NCI-H2081 treated with DMSO at 0.1 percent for 48 hours (cell line): ENCODE data around the gene SMAD1.
"Not testable (repeated sequence)": the region's sequence is repeated elsewhere in the genome, so short reads cannot be mapped to it uniquely, and the experiment has no call there.

Source experiments
- DNase-seq: peaks from one replicate; lab custom pipeline; 2025; lab: John Stamatoyannopoulos, UW

SMAD1 gene

DNA sequence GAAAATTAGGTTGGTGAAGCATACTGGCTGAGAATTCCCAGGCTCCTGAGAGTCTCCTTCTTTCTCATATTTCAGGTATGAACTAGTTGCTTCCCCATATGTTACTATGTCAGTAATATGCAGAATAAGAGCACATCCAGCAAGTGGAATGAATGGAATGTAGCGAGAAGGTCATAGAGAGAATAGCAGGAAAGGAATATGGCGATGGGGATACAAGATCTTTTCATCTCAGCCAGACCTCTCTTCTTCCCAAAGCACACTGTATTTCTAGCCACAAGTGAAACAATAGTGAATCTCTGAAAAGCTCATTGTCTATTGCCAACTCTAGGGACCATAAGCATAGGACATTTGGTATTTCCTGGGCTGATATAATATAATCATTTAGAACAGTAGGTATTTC lies 82.9 kb downstream of the SMAD1 start:
- no peak for DNase-seq

DNA sequence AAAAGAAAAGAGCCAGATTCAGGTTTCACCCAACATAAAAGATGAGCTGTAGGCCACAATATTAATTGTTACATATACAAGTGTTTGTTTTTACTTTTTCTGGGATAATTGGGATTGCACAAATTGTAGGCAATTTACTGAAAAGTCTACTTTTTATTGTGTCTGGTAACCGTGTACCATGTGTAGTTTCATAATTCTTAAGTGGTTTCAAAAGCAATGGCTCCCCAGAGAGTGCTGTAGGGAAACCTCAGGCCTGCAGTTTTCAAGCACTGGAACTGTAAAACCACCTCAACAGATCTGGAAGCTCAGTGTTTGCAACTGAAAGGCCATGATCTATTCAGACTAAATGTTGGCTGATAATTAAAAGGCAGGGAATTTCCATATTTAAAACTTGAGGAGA lies 83.7 kb downstream of the SMAD1 start:
- no peak for DNase-seq

DNA sequence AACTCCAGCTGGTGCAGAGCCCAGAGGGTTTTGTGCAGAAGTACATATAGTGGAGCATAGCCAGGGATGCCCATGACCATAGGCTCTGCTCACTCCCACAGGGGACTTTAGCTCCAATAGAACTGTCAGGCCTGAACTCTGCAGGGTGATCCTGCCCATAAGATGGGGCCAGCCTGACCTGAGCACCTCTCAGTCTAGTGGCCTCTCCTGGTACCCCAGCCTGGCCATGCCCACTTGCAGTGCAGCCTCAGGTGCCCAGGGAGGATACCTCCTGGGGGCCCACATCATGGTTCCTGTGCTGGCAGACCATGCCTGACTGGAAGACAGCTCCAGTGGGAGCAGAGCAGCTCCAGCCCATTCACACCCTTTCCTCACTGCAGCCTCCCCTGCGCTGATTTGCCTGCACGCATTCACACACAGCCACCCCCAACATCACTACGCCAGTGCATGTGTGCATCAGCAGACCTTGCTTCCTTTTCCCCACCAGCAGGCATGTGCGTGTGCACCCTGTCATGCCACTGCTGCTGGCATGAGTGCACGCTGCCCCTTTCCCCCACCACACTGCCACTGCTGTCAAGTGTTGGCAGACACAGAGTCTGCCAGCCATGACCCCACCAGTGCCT lies 84.5 kb downstream of the SMAD1 start:
- DNase-seq, result no peak

DNA sequence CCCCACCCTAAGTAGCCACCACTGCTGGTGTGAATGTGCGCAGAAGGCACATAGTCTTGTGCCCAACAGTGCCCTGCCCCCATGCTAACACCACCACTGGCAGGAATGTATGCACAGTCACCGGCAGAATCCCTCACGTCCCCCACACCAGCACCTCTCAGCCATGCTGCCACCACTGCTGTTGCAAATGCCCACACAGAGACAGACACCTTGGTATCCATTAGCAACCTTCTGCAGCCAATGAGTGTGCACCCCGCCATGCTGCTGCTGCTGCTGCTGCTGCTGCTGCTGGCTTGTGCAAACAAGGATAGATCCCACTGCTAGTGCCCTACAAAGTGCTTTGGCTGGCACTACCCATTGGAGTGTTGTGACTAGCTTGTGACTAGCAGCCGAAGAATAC lies 85.1 kb downstream of the SMAD1 start:
- no peak for DNase-seq

DNA sequence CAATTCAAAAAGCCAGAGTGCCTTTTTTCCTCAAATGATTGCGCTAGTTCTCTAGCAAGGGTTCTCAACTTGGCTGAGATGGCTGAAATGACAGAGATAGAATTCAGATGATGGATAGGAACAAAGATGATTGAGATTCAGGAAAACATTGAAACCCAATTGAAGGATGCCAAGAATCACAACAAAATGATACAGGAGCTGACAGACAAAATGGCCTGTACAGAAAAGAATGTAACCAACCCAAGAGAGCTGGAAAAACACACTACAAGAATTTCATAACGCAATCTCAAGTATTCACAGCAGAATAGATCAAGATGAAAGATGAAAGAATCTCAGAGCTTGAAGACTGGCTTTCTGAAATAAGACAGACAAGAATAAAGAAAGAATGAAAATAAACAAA lies 85.9 kb downstream of the SMAD1 start:
- DNase-seq, result no peak

DNA sequence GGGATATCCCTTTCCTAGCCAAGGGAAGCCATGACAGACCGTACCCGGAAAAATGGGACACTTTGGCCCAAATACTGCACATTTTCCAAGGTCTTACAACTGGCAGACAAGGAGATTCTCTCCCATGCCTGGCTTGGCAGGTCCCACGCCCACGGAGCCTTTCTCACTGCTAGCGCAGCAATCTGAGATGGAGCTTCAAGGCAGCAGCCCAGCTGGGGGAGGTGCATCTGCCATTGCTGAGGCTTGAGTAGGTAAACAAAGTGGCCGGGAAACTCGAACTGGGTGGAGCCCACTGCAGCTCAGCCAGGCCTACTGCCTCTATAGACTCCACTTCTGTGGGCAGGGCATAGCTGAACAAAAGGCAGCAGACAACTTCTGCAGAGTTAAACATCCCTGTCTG lies 92.9 kb downstream of the SMAD1 start:
- DNase-seq, result not testable (repeated sequence)

DNA sequence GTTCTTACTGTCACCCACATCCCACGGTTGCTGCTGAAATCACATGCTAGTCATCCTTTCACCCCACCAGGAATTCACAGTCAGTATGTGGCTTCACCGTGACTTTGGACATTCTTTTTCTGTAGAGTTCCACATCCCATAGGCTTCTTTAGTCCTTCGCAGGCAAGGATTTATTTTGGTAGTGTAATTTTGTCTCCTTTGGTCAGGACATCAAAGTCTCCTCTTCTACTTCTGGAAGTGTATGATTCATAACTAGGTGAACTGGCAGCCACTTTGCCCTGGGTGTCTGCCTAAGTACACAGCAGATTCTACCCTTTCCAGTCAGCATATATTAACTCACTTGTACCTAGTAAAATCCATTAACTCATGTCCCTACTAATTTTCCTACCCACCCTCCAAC lies 99.3 kb downstream of the SMAD1 start:
- DNase-seq, result no peak

DNA sequence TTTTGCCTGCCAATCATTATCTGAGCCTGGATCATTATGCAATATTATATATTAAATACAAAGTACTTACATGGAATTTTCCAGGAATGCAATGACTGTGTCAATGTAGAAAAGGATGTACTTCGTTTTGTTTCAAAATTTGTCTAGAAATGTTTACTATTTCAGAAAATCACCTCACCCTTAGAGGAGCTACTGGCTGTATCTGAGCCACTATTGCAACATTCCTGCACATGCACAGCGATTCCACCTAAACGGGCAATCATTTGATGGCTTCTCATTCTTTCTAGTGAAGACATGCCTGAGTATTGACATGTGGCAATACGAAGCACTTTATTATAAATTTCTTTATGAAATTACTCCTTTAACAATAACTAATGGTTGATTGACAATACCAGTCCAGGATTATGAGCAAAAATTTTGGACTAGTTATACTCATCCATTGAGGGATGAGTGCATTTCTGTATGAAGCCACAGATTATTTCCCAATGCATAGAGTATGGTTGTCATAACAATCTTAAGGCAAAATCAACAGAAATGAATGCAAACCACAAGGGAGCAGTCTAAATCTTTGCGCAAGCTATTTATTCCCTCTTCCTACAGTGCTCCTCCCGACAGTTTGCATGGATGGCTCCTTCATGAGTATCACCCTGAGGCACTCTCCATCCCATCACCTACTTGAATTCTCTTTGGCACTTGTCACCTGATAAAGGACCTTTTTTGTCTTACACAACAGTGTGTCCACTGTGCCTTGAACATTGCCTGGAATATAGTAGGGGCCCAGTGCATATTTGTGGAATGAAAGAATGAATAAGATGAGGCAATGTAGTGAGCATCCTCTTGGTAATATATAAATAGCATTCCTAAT lies 101.8 kb downstream of the SMAD1 start:
- DNase-seq, result no peak

DNA sequence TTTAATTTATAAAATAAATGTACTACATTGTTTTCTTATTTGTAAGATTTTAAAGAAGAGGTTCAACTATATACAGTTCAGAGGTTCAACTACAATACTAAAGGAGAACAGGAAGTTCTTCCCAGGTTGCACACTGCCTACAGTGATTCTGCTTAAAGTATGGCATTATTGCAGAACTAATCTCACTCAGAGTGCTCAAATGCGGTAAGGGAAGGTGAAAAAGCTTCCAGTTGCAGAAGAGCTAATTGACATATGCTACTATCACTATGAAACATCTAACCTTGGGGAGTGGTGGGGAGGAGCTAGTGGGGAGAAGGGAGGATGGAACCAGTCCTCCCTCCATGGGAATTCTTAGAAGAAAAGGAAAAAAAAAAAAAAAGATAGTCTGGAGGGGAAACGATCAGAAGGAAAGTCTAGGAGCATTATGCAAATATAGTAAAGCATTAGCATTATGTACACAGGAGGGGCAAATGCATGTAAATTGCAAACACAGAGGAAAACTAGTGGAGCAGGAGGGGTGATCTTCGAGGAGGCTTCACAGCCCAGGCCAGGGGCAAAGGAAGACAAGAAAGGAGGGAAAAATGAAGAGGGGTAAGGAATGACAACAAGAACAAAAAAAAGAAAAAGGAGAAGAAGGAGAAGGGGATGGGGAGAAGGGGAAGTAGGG lies 105.6 kb downstream of the SMAD1 start:
- no peak for DNase-seq

DNA sequence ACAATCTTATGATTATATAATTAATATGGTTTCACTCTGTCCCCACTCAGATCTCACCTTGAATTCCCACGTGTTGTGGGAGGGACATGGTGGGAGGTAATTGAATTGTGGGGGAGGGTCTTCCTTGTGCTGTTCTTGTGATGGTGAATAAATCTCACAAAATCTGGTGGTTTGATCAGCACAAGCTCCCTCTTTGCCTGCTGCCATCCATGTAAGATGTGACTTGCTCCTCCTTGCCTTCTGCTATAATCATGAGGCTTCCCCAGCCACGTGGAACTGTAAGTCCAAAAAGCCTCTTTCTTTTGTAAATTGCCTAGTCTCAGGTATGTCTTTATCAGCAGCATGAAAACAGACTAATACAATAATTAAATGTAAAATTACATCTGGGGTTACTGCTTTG lies 107.7 kb downstream of the SMAD1 start:
- not testable (repeated sequence) for DNase-seq

DNA sequence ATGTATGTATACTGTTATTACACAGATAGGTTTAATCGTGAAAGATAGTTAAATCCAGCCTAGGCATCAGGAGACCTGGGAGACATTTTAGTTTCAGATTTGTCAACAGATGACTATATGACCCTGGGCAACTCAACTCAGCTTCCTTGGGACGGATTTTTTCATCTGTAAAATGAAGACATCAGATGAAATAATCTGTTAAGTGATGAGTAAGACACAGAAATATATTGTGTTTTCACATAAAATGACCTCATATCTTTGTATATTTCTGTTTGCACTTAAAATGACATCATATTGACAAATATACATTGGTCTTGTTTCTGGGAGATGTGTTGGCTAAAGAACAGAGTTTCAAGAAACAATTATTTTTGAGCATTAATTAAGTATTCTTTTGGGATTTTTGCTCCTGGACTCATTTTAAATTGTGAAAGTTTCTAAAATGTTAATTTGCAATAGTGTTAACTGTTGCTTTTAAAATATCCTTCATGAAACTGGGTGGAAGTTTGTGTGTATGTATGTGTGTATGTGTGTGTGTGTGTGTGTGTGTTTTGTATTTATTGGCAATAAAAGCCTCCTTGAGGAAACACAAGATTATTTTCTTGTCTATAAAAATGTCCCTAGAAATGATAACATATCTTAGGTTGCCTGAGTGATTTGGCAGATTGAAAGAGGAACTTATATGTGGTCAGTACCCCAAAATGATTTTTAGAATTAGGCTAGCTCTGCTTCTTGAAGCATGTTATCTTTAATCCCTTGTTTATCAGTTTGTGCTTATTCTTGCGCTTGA lies 108.5 kb downstream of the SMAD1 start:
- no peak for DNase-seq

DNA sequence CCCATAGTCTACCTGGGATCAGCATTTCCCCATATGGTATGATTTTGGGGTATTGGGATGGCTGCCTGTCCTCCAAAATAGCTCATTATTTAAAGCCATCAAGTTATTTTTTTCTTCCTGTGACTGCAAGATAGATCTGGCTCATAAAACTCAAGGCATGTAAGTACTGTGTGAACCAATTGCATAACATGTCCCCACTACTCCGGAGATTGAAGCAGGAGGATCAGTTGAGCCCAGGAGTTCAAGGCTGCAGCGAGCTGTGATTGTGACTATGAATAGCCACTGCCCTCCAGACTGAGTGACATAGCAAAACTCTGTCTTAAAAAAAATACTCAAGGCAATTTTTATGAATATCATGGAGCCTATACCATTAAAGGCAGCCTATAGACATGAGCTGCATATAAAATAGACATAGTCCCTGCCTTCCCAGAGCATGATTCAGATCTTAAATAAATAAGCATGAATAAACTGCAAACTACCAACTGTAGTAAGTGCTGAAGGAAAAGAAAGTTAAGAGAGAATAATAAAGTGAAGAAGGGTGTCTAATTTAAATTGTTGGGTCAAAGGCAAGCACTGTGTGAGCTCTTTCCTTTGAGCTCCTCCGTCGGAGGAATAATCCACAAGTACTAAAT lies 120.6 kb downstream of the SMAD1 start:
- no peak for DNase-seq

DNA sequence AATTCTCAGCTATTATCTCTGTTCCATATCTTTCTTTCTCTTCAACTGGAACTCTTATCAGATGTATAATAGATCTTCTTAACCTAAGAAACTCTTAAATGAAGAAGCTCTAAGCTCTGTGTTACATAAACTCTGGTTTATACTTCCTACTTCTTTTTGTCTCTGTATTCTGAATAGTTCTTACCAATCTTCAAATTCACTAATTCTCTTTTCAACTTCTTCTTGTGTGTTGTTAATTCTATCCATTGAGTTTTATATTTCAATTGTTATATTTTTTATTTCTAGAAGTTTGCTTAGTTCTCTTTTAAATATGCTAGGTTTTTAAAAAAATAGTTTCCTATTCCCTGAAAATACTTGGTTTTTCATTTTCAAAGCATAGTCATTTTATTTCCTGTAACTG lies 124.3 kb downstream of the SMAD1 start:
- DNase-seq, result no peak
